T-helper 1 cell treated with Interleukin-12 subunit alpha and Interleukin-12 subunit beta and Interleukin-4 antibody, amounts not matched to agents 30 μg/mL and 1 μg/mL, for 36 hours (primary cell): ENCODE results near the gene ANKRD28.
"Not testable (repeated sequence)": the region's sequence is repeated elsewhere in the genome, so short reads cannot be mapped to it uniquely, and the experiment has no call there.

Experiments
- H3K27ac Mint-ChIP-seq: one replicate; pipeline ENCODE4 v1.8.0; 2021; ENCODE audit warnings: mild to moderate bottlenecking, mixed read lengths
- H3K27me3 Mint-ChIP-seq: one replicate; pipeline ENCODE4 v1.8.0; 2021; ENCODE audit warnings: low read depth, mixed read lengths
- H3K36me3 Mint-ChIP-seq: one replicate; pipeline ENCODE4 v1.8.0; 2021; ENCODE audit warnings: low read depth, mixed read lengths
- H3K4me1 Mint-ChIP-seq: one replicate; pipeline ENCODE4 v1.8.0; 2021; ENCODE audit warnings: low read depth, mixed read lengths
- H3K4me3 Mint-ChIP-seq: one replicate; pipeline ENCODE4 v1.8.0; 2021; ENCODE audit warnings: mild to moderate bottlenecking, moderate library complexity, mixed read lengths
- H3K9me3 Mint-ChIP-seq: one replicate; pipeline ENCODE4 v1.8.0; 2021; ENCODE audit warnings: mixed read lengths

The ANKRD28 gene

DNA sequence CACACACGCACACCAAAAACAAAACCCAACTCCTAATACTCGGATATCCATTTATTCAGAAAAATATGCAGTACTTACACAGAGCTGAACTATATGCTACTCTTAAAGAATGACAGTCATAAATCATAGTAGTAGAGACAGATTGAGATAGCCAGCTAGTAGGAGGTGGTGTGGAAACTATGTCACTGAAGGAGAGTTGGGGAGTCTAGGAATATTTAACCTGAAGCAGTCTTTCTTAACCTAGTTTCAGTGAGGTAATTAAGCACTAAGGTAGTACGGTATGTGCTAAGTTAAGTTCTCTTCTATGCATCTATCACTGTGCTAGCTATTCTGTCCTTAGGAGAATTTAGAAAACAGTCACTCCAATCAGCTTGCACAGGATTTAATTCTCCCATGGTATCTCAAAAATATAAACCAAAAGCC lies 54.2 kb downstream of the ANKRD28 start:
- Mint-ChIP-seq H3K4me3 (no peak overlapping the region), H3K9me3 (peaks cover 48% of the 10 kb centered on the region), H3K4me1 (peaks cover 39% of the 10 kb centered on the region)

DNA sequence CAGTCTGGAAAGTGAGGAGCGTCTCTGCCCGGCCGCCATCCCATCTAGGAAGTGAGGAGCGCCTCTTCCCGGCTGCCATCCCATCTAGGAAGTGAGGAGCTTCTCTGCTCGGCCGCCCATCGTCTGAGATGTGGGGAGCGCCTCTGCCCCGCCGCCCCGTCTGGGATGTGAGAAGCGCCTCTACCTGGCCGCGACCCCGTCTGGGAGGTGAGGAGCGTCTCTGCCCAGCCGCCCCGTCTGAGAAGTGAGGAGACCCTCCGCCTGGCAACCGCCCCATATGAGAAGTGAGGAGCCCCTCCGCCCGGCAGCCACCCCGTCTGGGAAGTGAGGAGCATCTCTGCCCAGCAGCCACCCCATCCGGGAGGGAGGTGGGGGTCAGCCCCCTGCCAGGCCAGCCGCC lies 55.5 kb downstream of the ANKRD28 start:
- peaks cover 47% of the 10 kb centered on the region for H3K9me3 Mint-ChIP-seq
- not testable (repeated sequence) for H3K27ac Mint-ChIP-seq, H3K4me3 Mint-ChIP-seq, H3K27me3 Mint-ChIP-seq
- peaks cover 53% of the 10 kb centered on the region for H3K36me3 Mint-ChIP-seq
- H3K4me1 Mint-ChIP-seq = peaks cover 29% of the 10 kb centered on the region

More for the DNA sequence above, 54.2 kb downstream of the ANKRD28 start:
- Mint-ChIP-seq H3K36me3 (peaks cover 52% of the 10 kb centered on the region), H3K27ac (no peak overlapping the region), H3K27me3 (no peaks in the 10 kb centered on the region)

GRCh38 chr3:15738616-15739005 lies 59.2 kb downstream of the ANKRD28 start:
- Mint-ChIP-seq H3K9me3 (peaks cover 39% of the 10 kb centered on the region), H3K36me3 (peaks cover 50% of the 10 kb centered on the region)
- H3K27ac Mint-ChIP-seq, H3K27me3 Mint-ChIP-seq, H3K4me3 Mint-ChIP-seq, H3K4me1 Mint-ChIP-seq: not testable (repeated sequence)

- no peak overlapping the region for H3K27ac Mint-ChIP-seq
- no peak overlapping the region for H3K4me3 Mint-ChIP-seq
- H3K4me1 Mint-ChIP-seq = peaks cover 12% of the 10 kb centered on the region
- no peaks in the 10 kb centered on the region for H3K9me3 Mint-ChIP-seq
- peaks cover 34% of the 10 kb centered on the region for H3K36me3 Mint-ChIP-seq
- H3K27me3 Mint-ChIP-seq = no peaks in the 10 kb centered on the region
These were observed 66.8 kb downstream of the ANKRD28 start for GRCh38 chr3:15731024-15731423.

DNA sequence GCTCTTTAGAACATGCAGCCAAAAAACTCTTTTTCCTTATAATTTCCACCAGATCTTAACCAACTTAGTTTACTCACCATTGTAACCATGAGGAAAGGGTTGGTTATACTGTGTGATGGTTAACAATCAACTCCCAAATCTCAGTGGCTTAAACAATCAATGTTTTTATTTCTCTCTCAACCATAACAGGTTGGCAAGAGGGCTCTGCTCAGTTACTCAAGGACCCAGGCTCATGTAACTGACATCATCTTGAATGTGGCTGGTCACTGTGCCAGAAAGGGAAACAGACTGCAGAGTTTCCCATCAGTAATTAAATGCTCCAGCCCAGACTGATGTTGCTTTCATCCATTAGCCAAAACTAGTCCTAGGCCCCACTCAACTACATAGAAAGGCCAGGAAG lies 69.0 kb downstream of the ANKRD28 start:
- H3K4me3 Mint-ChIP-seq = no peak overlapping the region
- H3K4me1 Mint-ChIP-seq = peaks cover 13% of the 10 kb centered on the region
- no peaks in the 10 kb centered on the region for H3K9me3 Mint-ChIP-seq
- peaks cover 36% of the 10 kb centered on the region for H3K36me3 Mint-ChIP-seq
- no peak overlapping the region for H3K27ac Mint-ChIP-seq
- no peaks in the 10 kb centered on the region for H3K27me3 Mint-ChIP-seq

- Mint-ChIP-seq H3K27me3 (no peaks in the 10 kb centered on the region), H3K27ac (no peak overlapping the region), H3K9me3 (no peaks in the 10 kb centered on the region), H3K4me3 (no peak overlapping the region), H3K4me1 (peaks cover 16% of the 10 kb centered on the region), H3K36me3 (peaks cover 32% of the 10 kb centered on the region)
These were observed 70.9 kb downstream of the ANKRD28 start for GRCh38 chr3:15726881-15727280.

- Mint-ChIP-seq H3K4me3 (no peak overlapping the region), H3K27ac (no peak overlapping the region), H3K9me3 (no peaks in the 10 kb centered on the region), H3K4me1 (peaks cover 16% of the 10 kb centered on the region), H3K36me3 (peaks cover 35% of the 10 kb centered on the region), H3K27me3 (no peaks in the 10 kb centered on the region)
These were observed 71.7 kb downstream of the ANKRD28 start for GRCh38 chr3:15726043-15726442.

DNA sequence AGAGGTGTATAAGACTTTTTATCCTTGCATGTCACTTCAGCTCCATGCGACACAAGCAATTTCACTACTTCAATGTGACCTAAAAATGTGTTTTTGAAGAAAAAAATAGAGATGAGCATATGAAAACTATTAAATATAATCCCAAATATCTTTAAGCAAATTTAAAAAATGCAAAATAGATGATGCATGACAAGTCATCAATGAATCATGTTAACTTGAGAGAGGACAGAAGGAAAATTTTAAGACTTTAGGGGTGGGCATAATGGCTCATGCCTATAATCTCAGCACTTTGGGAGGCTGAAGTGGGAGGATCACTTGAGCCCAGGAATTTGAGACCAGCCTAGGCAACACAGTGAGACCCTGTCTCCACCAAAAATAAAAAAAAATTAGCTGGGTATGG lies 73.3 kb downstream of the ANKRD28 start:
- H3K4me1 Mint-ChIP-seq = peaks cover 11% of the 10 kb centered on the region
- H3K4me3 Mint-ChIP-seq = no peak overlapping the region
- H3K27me3 Mint-ChIP-seq = no peaks in the 10 kb centered on the region
- no peaks in the 10 kb centered on the region for H3K9me3 Mint-ChIP-seq
- peaks cover 37% of the 10 kb centered on the region for H3K36me3 Mint-ChIP-seq
- no peak overlapping the region for H3K27ac Mint-ChIP-seq

DNA sequence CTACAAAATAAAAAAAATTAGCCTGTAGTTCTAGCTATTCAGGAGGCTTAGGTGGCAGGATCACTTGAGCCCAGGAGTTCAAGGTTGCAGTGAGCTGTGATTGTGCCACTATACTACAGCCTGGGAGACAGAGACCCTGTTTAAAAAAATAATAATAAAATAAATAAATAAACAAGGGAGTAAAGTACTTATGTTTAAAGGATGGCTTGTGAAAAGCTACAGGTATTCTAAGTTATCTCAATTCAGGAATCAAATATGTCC lies 74.2 kb downstream of the ANKRD28 start:
- peaks cover 32% of the 10 kb centered on the region for H3K36me3 Mint-ChIP-seq
- no peaks in the 10 kb centered on the region for H3K27me3 Mint-ChIP-seq

GRCh38 chr3:15722877-15723623 lies 74.7 kb downstream of the ANKRD28 start:
- Mint-ChIP-seq H3K36me3 (peaks cover 31% of the 10 kb centered on the region), H3K9me3 (no peaks in the 10 kb centered on the region), H3K4me3 (no peak overlapping the region), H3K27me3 (no peaks in the 10 kb centered on the region), H3K27ac (no peak overlapping the region), H3K4me1 (peaks cover 8% of the 10 kb centered on the region)

More for the DNA sequence above, 74.2 kb downstream of the ANKRD28 start:
- H3K4me1 Mint-ChIP-seq = peaks cover 8% of the 10 kb centered on the region
- no peak overlapping the region for H3K4me3 Mint-ChIP-seq
- H3K9me3 Mint-ChIP-seq = no peaks in the 10 kb centered on the region
- H3K27ac Mint-ChIP-seq = no peak overlapping the region

DNA sequence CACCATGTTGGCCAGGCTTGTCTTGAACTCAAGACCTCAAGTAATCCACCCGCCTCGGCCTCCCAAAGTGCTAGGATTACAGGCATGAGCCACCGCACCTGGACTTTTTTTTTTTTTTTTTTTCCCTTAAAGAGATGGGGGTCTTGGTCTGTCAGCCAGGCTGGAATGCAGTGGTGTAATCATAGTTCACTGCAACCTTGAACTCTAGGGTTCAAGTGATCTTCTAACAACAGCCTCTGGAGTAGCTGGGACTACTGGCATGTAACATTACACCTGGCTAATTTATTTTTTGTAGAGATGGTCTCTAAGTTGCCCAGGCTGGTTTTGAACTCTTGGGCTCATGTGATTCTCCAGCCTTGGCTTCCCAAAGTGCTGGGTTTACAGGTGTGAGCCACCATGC lies 81.6 kb downstream of the ANKRD28 start:
- H3K4me1 Mint-ChIP-seq = peaks cover 2% of the 10 kb centered on the region
- H3K36me3 Mint-ChIP-seq = peaks cover 29% of the 10 kb centered on the region
- H3K4me3 Mint-ChIP-seq = no peak overlapping the region
- no peaks in the 10 kb centered on the region for H3K27me3 Mint-ChIP-seq
- H3K9me3 Mint-ChIP-seq = no peaks in the 10 kb centered on the region
- no peak overlapping the region for H3K27ac Mint-ChIP-seq

DNA sequence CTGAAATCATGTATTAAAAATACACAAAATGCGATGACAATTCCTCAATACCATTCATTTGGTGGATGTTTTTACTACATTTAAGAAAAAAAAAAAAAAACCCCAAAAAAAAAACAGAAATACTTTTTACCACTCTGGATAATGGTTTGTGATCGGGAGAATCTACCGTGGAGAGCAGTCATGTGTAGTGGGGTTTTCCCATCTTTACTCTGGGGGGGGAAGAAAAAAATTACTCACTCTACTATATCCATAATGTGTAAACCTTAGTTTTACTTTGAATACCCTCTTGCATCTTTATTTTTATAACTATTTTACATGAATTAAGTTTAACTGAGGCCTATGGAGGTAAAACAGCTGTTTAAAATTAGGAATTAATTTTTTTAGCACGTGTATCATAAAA lies 83.3 kb downstream of the ANKRD28 start:
- no peak overlapping the region for H3K27ac Mint-ChIP-seq
- H3K4me3 Mint-ChIP-seq = no peak overlapping the region

GRCh38 chr3:15713364-15713763 lies 84.4 kb downstream of the ANKRD28 start:
- Mint-ChIP-seq H3K9me3 (no peaks in the 10 kb centered on the region), H3K27ac (no peak overlapping the region), H3K4me3 (no peak overlapping the region), H3K27me3 (no peaks in the 10 kb centered on the region), H3K4me1 (peaks cover 5% of the 10 kb centered on the region), H3K36me3 (peaks cover 25% of the 10 kb centered on the region)

More for the DNA sequence above, 83.3 kb downstream of the ANKRD28 start:
- Mint-ChIP-seq H3K36me3 (peaks cover 18% of the 10 kb centered on the region), H3K9me3 (no peaks in the 10 kb centered on the region), H3K27me3 (no peaks in the 10 kb centered on the region), H3K4me1 (peaks cover 2% of the 10 kb centered on the region)

DNA sequence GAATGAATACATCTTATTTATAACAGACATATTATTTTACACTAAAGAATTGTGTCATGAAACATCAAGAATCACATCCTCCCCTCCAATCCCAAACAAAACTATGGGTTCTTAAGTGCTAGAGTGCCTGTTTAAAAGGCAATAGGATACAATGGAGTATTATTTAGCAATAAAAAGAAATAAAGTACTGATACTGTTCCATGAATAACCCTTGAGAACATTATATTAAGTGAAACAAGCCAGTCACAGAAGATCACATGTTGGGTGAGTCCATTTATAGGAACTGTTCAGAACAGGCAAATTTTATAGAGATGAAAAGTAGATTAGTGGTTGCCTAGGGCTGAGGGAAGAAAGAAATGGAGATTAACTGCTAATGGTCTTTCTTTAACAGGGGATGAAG lies 86.5 kb downstream of the ANKRD28 start:
- Mint-ChIP-seq H3K9me3 (no peaks in the 10 kb centered on the region), H3K4me3 (no peak overlapping the region), H3K27me3 (no peaks in the 10 kb centered on the region), H3K27ac (no peak overlapping the region), H3K4me1 (peaks cover 5% of the 10 kb centered on the region), H3K36me3 (peaks cover 36% of the 10 kb centered on the region)

- Mint-ChIP-seq H3K4me3 (no peak overlapping the region), H3K36me3 (peaks cover 41% of the 10 kb centered on the region), H3K27ac (no peak overlapping the region), H3K4me1 (peaks cover 5% of the 10 kb centered on the region), H3K27me3 (no peaks in the 10 kb centered on the region), H3K9me3 (no peaks in the 10 kb centered on the region)
These were observed 88.7 kb downstream of the ANKRD28 start for GRCh38 chr3:15708882-15709677.
